Natural killer cell (primary cell): ENCODE data around the gene CPLX3. TPM values are rescaled to one million over a fixed set of nuclear protein-coding genes. Genes with fewer than 3 reads are reported as not detected.

ENCODE experiments used
- ATAC-seq, 3 donors: fragments of 150-1000 bp in 2 of 3; fragments of 200-7000 bp in 1 of 3; cut with Tn5 transposase; 1 replicate in 1 of 3; 2 replicates in 2 of 3; pipeline ENCODE4 v1.10.0; 2021; ENCODE audit warnings: mild to moderate bottlenecking in 2 of 3, moderate library complexity in 2 of 3
- DNase-seq, 2 donors: peaks; one replicate each; pipeline versions ENCODE4 v3.0.0 to v3.0.0-alpha.2; 2013 to 2021; ENCODE audit warnings: mixed read lengths in 1 of 2
- H3K27ac ChIP-seq: one replicate; pipeline ENCODE4 v1.5.1; 2013; ENCODE audit warnings: mild to moderate bottlenecking, low read length
- H3K27me3 ChIP-seq: one replicate; pipeline ENCODE4 v1.6.1; 2013; ENCODE audit warnings: low read length; ENCODE audit not compliant: control insufficient read depth, insufficient read depth
- H3K36me3 ChIP-seq: one replicate; pipeline ENCODE4 v1.6.1; 2013; ENCODE audit warnings: low read length; ENCODE audit not compliant: control insufficient read depth, insufficient read depth
- H3K4me1 ChIP-seq: one replicate; pipeline ENCODE4 v1.6.1; 2013; ENCODE audit warnings: low read length; ENCODE audit not compliant: control insufficient read depth, insufficient read depth
- H3K4me3 ChIP-seq: one replicate; pipeline ENCODE4 v1.5.1; 2013; ENCODE audit warnings: low read length
- H3K9me3 ChIP-seq: one replicate; pipeline ENCODE4 v1.6.1; 2013; ENCODE audit warnings: low read length; ENCODE audit not compliant: control insufficient read depth, insufficient read depth
- H3K27ac Mint-ChIP-seq, 2 donors: one replicate each; pipeline ENCODE4 v1.8.0; 2022; ENCODE audit warnings: mild to moderate bottlenecking in 2 of 2, mixed read lengths in 2 of 2, moderate library complexity in 1 of 2
- H3K27me3 Mint-ChIP-seq, 2 donors: one replicate each; pipeline ENCODE4 v1.8.0; 2022; ENCODE audit warnings: low read depth in 2 of 2, mixed read lengths in 2 of 2
- H3K36me3 Mint-ChIP-seq: one replicate; pipeline ENCODE4 v1.8.0; 2022; ENCODE audit warnings: mixed read lengths
- H3K4me1 Mint-ChIP-seq, 2 donors: one replicate each; pipeline ENCODE4 v1.8.0; 2022; ENCODE audit warnings: mixed read lengths in 2 of 2
- H3K4me3 Mint-ChIP-seq: one replicate; pipeline ENCODE4 v1.8.0; 2022; ENCODE audit warnings: mild to moderate bottlenecking, moderate library complexity, mixed read lengths
- H3K9me3 Mint-ChIP-seq, 2 donors: one replicate each; pipeline ENCODE4 v1.8.0; 2022; ENCODE audit warnings: mixed read lengths in 2 of 2
- CTCF ChIP-seq: fragments of 200-600 bp; IDR thresholded peaks from one replicate; pipeline ENCODE4 v1.8.0; 2022; ENCODE audit warnings: antibody characterized with exemption
- WGBS: methylation state at CpG from one replicate; pipeline ENCODE4 v1.1.7; 2013; ENCODE audit warnings: missing lambda C conversion rate; ENCODE audit not compliant: insufficient coverage; 5-methylcytosine and 5-hydroxymethylcytosine counted together
- intact Hi-C: fragments of 100-400 bp; cut with micrococcal nuclease; formaldehyde crosslinking; loops from one replicate; pipeline ENCODE4 v1.14.2; 2022
- total RNA-seq, 4 donors: library from RNA; stranded (reverse); fragments of 120-200 nt in 1 of 4; gene quantifications; one replicate each; pipeline versions ENCODE4 v1.2.3 to v1.2.4, GENCODE V29; 2013 to 2022

The CPLX3 gene
- total RNA-seq, 3 donors from 2014 or later (not counting 1 experiment from before 2014, with no cell fraction given): 0.16 to 0.93 TPM; not detected in 1

- H3K4me1 Mint-ChIP-seq: peaks cover 88 to 99% of the 10 kb centered on the region in 2 donors
- DNase-seq (peak; percentile 67 to 79), ATAC-seq (peak; percentile 34 to 59 (median 49))
- H3K27ac ChIP-seq: peak overlapping the region; percentile 94
- peaks cover 13% of the 10 kb centered on the region for H3K36me3 ChIP-seq
- no peaks in the 10 kb centered on the region for H3K9me3 Mint-ChIP-seq
- no peaks in the 10 kb centered on the region for H3K36me3 Mint-ChIP-seq
- H3K4me3 ChIP-seq: peak overlapping the region; percentile 43
- H3K4me3 Mint-ChIP-seq: peak overlapping the region; percentile 97
- H3K27me3 ChIP-seq: no peaks in the 10 kb centered on the region
- TF ChIP-seq CTCF: no peak
- intact Hi-C loops: loop anchor here (2.0 to 10.0 kb wide), 5 partner anchors 54 to 666 kb away; partner anchors contain the start of genes ARID3B, C15orf39, COX5A and SIN3A
- no peaks in the 10 kb centered on the region for H3K9me3 ChIP-seq
- H3K27ac Mint-ChIP-seq: peak overlapping the region; percentile 95 to 100
- H3K4me1 ChIP-seq: peaks cover 95% of the 10 kb centered on the region
- H3K27me3 Mint-ChIP-seq: no peaks in the 10 kb centered on the region
- 0% methylated on average over 7 of the region's 9 CpGs for WGBS
Measured at GRCh38 chr15:74788683-74789151, 37.7 kb upstream of the CPLX3 start.

GRCh38 chr15:74789171-74789631 lies 37.2 kb upstream of the CPLX3 start:
- no peak for TF ChIP-seq CTCF
- H3K4me3 ChIP-seq: peak overlapping the region; percentile 43
- H3K27ac ChIP-seq: peak overlapping the region; percentile 94
- no peaks in the 10 kb centered on the region for H3K9me3 ChIP-seq
- H3K27ac Mint-ChIP-seq: peak overlapping the region; percentile 95 to 100
- DNase-seq (peak in 1 of 2 donors; percentile 64), ATAC-seq (no peak)
- no peaks in the 10 kb centered on the region for H3K9me3 Mint-ChIP-seq
- H3K4me1 Mint-ChIP-seq: peaks cover 84 to 97% of the 10 kb centered on the region in 2 donors
- 2% methylated on average over 14 of the region's 14 CpGs for WGBS
- H3K36me3 Mint-ChIP-seq: no peaks in the 10 kb centered on the region
- peak overlapping the region; percentile 97 for H3K4me3 Mint-ChIP-seq
- intact Hi-C loops: loop anchor here (2.0 to 10.0 kb wide), 5 partner anchors 53 to 666 kb away; partner anchors contain the start of genes ARID3B, C15orf39, COX5A and SIN3A
- H3K36me3 ChIP-seq: peaks cover 13% of the 10 kb centered on the region
- no peaks in the 10 kb centered on the region for H3K27me3 Mint-ChIP-seq
- no peaks in the 10 kb centered on the region for H3K27me3 ChIP-seq
- peaks cover 95% of the 10 kb centered on the region for H3K4me1 ChIP-seq

GRCh38 chr15:74789741-74790079 lies 36.7 kb upstream of the CPLX3 start:
- peaks cover 95% of the 10 kb centered on the region for H3K4me1 ChIP-seq
- 4% methylated on average over 3 of the region's 3 CpGs for WGBS
- H3K36me3 Mint-ChIP-seq: no peaks in the 10 kb centered on the region

More at GRCh38 chr15:74789741-74790079, 36.7 kb upstream of the CPLX3 start:
- Mint-ChIP-seq H3K4me1 (peaks cover 82 to 95% of the 10 kb centered on the region in 2 donors), H3K27ac (peak overlapping the region; percentile 95 to 100), H3K9me3 (no peaks in the 10 kb centered on the region), H3K4me3 (peak overlapping the region; percentile 97), H3K27me3 (no peaks in the 10 kb centered on the region)
- no peak for TF ChIP-seq CTCF
- no peak for DNase-seq
- peak overlapping the region; percentile 94 for H3K27ac ChIP-seq
- no peaks in the 10 kb centered on the region for H3K9me3 ChIP-seq
- peaks cover 16% of the 10 kb centered on the region for H3K36me3 ChIP-seq
- intact Hi-C loops: loop anchor here (2.0 to 10.0 kb wide), 6 partner anchors 13 to 665 kb away; partner anchors contain the start of genes ARID3B, C15orf39, COX5A and SIN3A
- H3K27me3 ChIP-seq: no peaks in the 10 kb centered on the region
- no peak for ATAC-seq
- peak overlapping the region; percentile 43 for H3K4me3 ChIP-seq
